Psoas muscle (tissue), 8 donors: ENCODE measurements around the gene FRS2. TPM values are rescaled to one million over a fixed set of nuclear protein-coding genes. Genes with fewer than 3 reads are reported as not detected.
"Not testable (repeated sequence)": the region's sequence is repeated elsewhere in the genome, so short reads cannot be mapped to it uniquely, and the experiment has no call there.

ENCODE experiments used
- ATAC-seq, 4 donors: fragments of 200-7000 bp; cut with Tn5 transposase; one replicate each; pipeline ENCODE4 v1.9.1; 2020; ENCODE audit warnings: moderate library complexity in 3 of 4, mild to moderate bottlenecking in 2 of 4
- DNase-seq, 2 donors: peaks; one replicate each; pipeline ENCODE4 v3.0.0-alpha.2; 2020
- H3K27ac ChIP-seq: fragments of 200-600 bp; one replicate; pipeline ENCODE4 v1.8.0; 2022
- H3K27me3 ChIP-seq, 3 donors: fragments of 200-600 bp in 1 of 3; one replicate each; pipeline versions ENCODE4 v1.6.1 to v1.8.0; 2013 to 2022; ENCODE audit warnings: low read length in 2 of 3, mild to moderate bottlenecking in 2 of 3, moderate library complexity in 1 of 3; ENCODE audit not compliant: insufficient read depth in 3 of 3
- H3K36me3 ChIP-seq, 2 donors: fragments of 200-600 bp in 1 of 2; one replicate each; pipeline versions ENCODE4 v1.6.1 to v1.8.0; 2013 to 2022; ENCODE audit warnings: low read depth in 1 of 2, mild to moderate bottlenecking in 1 of 2, moderate library complexity in 1 of 2; ENCODE audit not compliant: insufficient read depth in 1 of 2
- H3K4me1 ChIP-seq: fragments of 200-600 bp; one replicate; pipeline ENCODE4 v1.8.0; 2022
- H3K4me3 ChIP-seq: fragments of 200-600 bp; one replicate; pipeline ENCODE4 v1.8.0; 2022; ENCODE audit warnings: mild to moderate bottlenecking
- H3K9me3 ChIP-seq: fragments of 200-600 bp; one replicate; pipeline ENCODE4 v1.8.0; 2022
- CTCF ChIP-seq: fragments of 200-600 bp; IDR thresholded peaks from one replicate; pipeline ENCODE4 v1.8.0; 2022; ENCODE audit warnings: antibody characterized with exemption
- WGBS, 3 donors: extraction: QIAGEN DNeasy Blood & Tissue Kit; methylation state at CpG; one replicate each; pipeline versions ENCODE4 v1.1.6 to v1.1.7; 2013; 5-methylcytosine and 5-hydroxymethylcytosine counted together
- intact Hi-C, 2 donors: fragments of 100-400 bp; cut with DNase I; formaldehyde crosslinking; loops; one replicate each; pipeline versions ENCODE4 v1.11.0 to v1.14.2; 2022
- polyA plus RNA-seq, 3 donors: library from polyadenylated mRNA; stranded (reverse); fragments of 200-250 nt; gene quantifications; one replicate each; pipeline ENCODE4 v1.2.3, GENCODE V29; 2013
- total RNA-seq, 4 donors: library from RNA; stranded (reverse); fragmentation: NEBNext Ultra II Directional in 2 of 4; extraction: Animal tissue kit (Norgen Biotek cat#: 25700) in 2 of 4; gene quantifications; one replicate each; pipeline versions ENCODE4 v1.2.1 to v1.2.4, GENCODE V29; 2021 to 2023
- donor health status: healthy with polysubstance abuse.
- donor health status: DM: no; HTN: no; CAD: no; lungs with moderate emphysema.
- donor health status: Bipolar disorder and iron deficiency.
- donor health status: healthy.
- donor health status: DM: yes; HTN: yes; CAD: no.
- donor health status: DM: no; HTN: no; CAD: no.
- donor health status: DM: no; HTN: no; CAD: no.
- donor health status: DM: yes; HTN: yes; CAD: no.

Gene FRS2
- total and polyA plus RNA-seq, 7 donors, result 3.6 to 18.9 (median 13.1) TPM

DNA sequence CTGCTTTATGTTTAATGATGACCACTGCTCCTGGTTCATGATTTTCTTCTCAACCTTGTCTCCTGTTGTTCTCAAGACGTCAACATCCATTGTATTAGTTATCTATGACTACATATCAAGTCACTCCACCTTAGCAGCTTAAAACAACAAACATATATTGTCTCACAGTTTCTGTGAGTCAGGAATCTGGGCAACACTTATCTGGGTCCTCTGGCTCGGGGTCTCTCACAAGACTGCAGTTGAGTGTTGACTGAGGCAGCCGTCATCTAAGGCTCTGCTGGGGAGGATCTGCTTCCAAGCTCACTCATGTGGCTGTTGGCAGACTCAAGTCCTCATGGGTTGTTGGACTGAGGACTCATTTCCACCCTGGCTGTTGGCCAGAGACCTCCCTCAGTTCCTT lies 27.3 kb upstream of the FRS2 start:
- TF ChIP-seq CTCF, result no peak
- H3K4me1 ChIP-seq, result no peaks in the 10 kb centered on the region
- 90 to 92% (median 92%) methylated on average over 3 of the region's 3 CpGs for WGBS, 3 donors
- H3K9me3 ChIP-seq, result no peaks in the 10 kb centered on the region
- H3K36me3 ChIP-seq, result no peaks in the 10 kb centered on the region
- no peaks in the 10 kb centered on the region for H3K27me3 ChIP-seq
- no peak overlapping the region for H3K4me3 ChIP-seq
- intact Hi-C loops, result no loop called here
- no peak for DNase-seq
- H3K27ac ChIP-seq, result no peak overlapping the region
- no peak for ATAC-seq

DNA sequence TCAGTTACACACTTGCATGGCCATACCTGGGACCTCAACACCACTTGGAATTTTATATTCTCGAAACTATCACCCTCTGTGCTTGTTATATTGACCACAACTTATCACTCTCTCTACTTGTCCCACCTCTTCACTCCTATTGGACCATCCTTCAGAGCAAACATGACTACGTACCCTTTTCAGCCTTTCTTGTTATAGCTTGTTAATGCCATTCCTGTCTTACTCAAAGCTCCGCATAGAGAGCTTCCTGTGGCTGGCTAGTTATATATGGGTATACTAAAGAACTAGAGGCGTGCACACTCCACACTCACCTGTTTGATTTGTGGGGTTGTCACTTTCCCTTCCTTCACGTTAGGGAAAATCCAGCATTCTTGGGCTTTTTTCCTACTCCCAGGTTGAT lies 26.3 kb upstream of the FRS2 start:
- Histone ChIP-seq H3K4me1 (no peaks in the 10 kb centered on the region), H3K9me3 (no peaks in the 10 kb centered on the region), H3K36me3 (no peaks in the 10 kb centered on the region), H3K27me3 (no peaks in the 10 kb centered on the region), H3K4me3 (no peak overlapping the region), H3K27ac (no peak overlapping the region)
- no peak for TF ChIP-seq CTCF
- no peak for ATAC-seq
- DNase-seq, result no peak
- intact Hi-C loops, result no loop called here
- WGBS, 3 donors, result 86 to 87% (median 87%) methylated on average over 5 of the region's 5 CpGs

GRCh38 chr12:69447892-69448291 lies 22.3 kb upstream of the FRS2 start:
- no peak overlapping the region for H3K27ac ChIP-seq
- H3K27me3 ChIP-seq, result no peaks in the 10 kb centered on the region
- intact Hi-C loops, result no loop called here
- no peak for TF ChIP-seq CTCF
- no peak overlapping the region for H3K4me3 ChIP-seq
- H3K4me1 ChIP-seq, result no peaks in the 10 kb centered on the region
- no peak for DNase-seq
- ATAC-seq, result no peak
- WGBS, 3 donors, result 96 to 100% (median 97%) methylated on average over 1 of the region's 1 CpG
- no peaks in the 10 kb centered on the region for H3K36me3 ChIP-seq
- H3K9me3 ChIP-seq, result no peaks in the 10 kb centered on the region

- H3K36me3 ChIP-seq, H3K9me3 ChIP-seq, H3K4me1 ChIP-seq, H3K27me3 ChIP-seq, H3K4me3 ChIP-seq, DNase-seq, ATAC-seq, H3K27ac ChIP-seq, intact Hi-C loops: not testable (repeated sequence)
- WGBS, 3 donors, result 83 to 90% (median 87%) methylated on average over 12 of the region's 12 CpGs
Observed at GRCh38 chr12:69452598-69453132, 17.5 kb upstream of the FRS2 start.

- TF ChIP-seq CTCF, result no peak
- Histone ChIP-seq H3K4me1 (no peaks in the 10 kb centered on the region), H3K27me3 (no peaks in the 10 kb centered on the region), H3K36me3 (no peaks in the 10 kb centered on the region), H3K27ac (no peak overlapping the region), H3K4me3 (no peak overlapping the region), H3K9me3 (no peaks in the 10 kb centered on the region)
- intact Hi-C loops, result no loop called here
- ATAC-seq (no peak), DNase-seq (no peak)
Observed at GRCh38 chr12:69456239-69456638, 13.9 kb upstream of the FRS2 start.
